Measurements from ENCODE around the gene SSB.
"Not testable (repeated sequence)": the region's sequence is repeated elsewhere in the genome, so short reads cannot be mapped to it uniquely, and the experiment has no call there.

Gene SSB

DNA sequence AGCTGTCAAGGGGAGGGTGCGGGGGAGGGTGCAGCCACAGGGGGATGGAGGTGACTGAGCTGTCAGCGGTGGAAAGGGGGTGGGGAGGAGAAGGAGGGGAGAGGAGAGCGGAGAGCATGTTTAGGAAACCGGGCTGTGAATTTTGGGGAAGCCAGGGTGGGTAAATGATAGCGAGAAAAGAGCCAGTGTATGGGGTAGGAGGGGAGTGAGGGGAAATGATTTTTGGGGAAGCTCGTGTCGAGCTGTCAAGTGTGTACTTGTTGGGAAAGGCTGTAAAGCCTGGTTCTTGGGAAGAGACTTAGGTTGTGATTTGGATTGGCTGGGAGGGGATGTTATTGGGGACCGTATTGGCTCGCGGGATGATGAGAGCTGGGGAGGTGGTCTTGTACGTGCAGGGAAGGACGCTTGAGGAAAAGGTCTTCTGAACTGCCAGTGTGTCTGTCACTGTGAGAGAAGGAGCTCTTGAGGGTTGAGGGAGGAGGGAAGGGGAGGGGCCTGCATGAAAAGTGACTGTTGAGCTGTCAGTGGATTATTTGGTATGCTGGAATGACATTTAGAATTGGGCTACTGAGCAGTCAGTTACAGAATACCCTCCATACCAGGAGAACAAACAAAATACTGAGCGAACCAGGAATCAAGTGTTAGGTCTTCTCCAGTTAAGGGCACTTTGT lies 29.6 kb downstream of the SSB start:
- peak; percentile 38 for DNase-seq (ENCODE audit: low read depth)
- peak overlapping the region; percentile 69 for H3K4me3 ChIP-seq (ENCODE audit: control insufficient read depth, low read depth, low read length)
- TF ChIP-seq, protein P1, sequence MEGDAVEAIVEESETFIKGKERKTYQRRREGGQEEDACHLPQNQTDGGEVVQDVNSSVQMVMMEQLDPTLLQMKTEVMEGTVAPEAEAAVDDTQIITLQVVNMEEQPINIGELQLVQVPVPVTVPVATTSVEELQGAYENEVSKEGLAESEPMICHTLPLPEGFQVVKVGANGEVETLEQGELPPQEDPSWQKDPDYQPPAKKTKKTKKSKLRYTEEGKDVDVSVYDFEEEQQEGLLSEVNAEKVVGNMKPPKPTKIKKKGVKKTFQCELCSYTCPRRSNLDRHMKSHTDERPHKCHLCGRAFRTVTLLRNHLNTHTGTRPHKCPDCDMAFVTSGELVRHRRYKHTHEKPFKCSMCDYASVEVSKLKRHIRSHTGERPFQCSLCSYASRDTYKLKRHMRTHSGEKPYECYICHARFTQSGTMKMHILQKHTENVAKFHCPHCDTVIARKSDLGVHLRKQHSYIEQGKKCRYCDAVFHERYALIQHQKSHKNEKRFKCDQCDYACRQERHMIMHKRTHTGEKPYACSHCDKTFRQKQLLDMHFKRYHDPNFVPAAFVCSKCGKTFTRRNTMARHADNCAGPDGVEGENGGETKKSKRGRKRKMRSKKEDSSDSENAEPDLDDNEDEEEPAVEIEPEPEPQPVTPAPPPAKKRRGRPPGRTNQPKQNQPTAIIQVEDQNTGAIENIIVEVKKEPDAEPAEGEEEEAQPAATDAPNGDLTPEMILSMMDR (conservative IDR thresholded peaks at IDR 0.05; ENCODE audit: control insufficient read depth, insufficient read depth, low read depth, low read length): no peak

- H3K4me3 ChIP-seq (ENCODE audit: control insufficient read depth, low read depth, low read length): no peak overlapping the region
- no peak for DNase-seq (ENCODE audit: low read depth)
- TF ChIP-seq, protein P1 (conservative IDR thresholded peaks at IDR 0.05; ENCODE audit: control insufficient read depth, insufficient read depth, low read depth, low read length): no peak
These were observed 35.7 kb downstream of the SSB start for GRCh38 chr2:169834401-169834800.

- TF ChIP-seq, protein P1 (conservative IDR thresholded peaks at IDR 0.05; ENCODE audit: control insufficient read depth, insufficient read depth, low read depth, low read length): no peak
- DNase-seq (ENCODE audit: low read depth): no peak
- no peak overlapping the region for H3K4me3 ChIP-seq (ENCODE audit: control insufficient read depth, low read depth, low read length)
These were observed 40.2 kb downstream of the SSB start for GRCh38 chr2:169838743-169839489.

DNA sequence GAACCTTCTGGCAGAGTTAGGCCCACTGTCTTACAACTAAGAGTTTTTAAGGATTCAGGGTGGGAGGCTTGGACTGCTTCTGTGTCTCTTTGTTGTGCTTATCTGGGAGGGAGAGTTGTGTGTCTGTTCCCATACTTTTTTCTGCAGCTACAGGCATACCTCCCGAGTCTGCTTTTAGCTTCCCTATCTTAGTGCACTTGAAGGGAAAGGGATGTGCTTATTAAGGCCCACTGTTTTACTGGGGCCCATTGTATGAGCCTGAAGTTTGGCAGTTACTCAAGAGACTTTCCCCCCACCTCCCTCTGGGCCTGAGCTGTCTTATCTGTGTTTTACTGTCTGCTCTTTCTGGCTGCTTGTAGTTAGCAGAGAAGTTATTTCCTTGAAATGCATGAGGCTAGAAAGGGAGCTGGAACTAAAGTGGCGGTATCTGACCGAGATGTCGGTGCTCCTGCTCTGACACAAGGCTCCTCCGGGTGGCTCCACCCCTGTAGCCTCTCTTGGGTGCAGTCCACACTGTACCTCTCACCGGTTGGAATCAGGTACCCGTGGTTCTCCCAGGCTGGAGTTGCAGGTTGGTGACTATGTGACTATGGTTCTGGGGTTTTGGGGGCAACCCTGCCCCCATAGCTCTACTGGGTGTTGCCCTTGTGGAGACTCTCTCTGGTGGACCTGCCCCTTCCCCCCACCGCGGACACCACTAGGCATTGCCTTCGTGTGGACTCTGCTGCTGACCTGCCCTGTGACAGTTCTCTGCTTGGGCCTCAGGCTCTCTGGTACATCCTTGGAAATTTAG lies 41.5 kb downstream of the SSB start:
- H3K4me3 ChIP-seq (ENCODE audit: control insufficient read depth, low read depth, low read length): no peak overlapping the region
- TF ChIP-seq, protein P1 (conservative IDR thresholded peaks at IDR 0.05; ENCODE audit: control insufficient read depth, insufficient read depth, low read depth, low read length): no peak
- no peak for DNase-seq (ENCODE audit: low read depth)

- H3K4me3 ChIP-seq (ENCODE audit: control insufficient read depth, low read depth, low read length): no peak overlapping the region
- TF ChIP-seq, protein P1 (conservative IDR thresholded peaks at IDR 0.05; ENCODE audit: control insufficient read depth, insufficient read depth, low read depth, low read length): no peak
- DNase-seq (ENCODE audit: low read depth): no peak
These were observed 42.1 kb downstream of the SSB start for GRCh38 chr2:169840747-169841142.

- H3K4me3 ChIP-seq (ENCODE audit: control insufficient read depth, low read depth, low read length); DNase-seq (ENCODE audit: low read depth): not testable (repeated sequence)
These were observed 43.0 kb downstream of the SSB start for GRCh38 chr2:169841625-169842024.

DNA sequence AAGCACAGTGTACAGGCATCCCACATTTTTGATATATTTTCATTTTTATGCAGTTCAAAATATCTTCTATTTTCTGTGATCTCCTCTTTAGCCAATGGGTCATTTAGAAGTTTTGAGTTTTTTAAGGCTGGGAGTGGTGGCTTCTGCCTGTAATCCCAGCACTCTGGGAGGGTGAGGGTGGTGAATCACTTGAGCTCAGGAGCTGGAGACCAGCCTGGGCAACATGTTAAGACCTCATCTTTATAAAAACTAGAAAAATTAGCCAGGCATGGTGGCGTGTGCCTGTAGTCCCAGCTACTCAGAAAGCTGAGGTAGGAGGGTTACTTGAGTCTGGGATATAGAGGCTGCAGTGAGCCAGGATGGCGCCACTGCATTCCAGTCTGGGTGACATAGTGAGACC lies 46.3 kb downstream of the SSB start:
- TF ChIP-seq, protein P1 (conservative IDR thresholded peaks at IDR 0.05; ENCODE audit: control insufficient read depth, insufficient read depth, low read depth, low read length): no peak
- peak; percentile 17 for DNase-seq (ENCODE audit: low read depth)
- H3K4me3 ChIP-seq (ENCODE audit: control insufficient read depth, low read depth, low read length): no peak overlapping the region

DNA sequence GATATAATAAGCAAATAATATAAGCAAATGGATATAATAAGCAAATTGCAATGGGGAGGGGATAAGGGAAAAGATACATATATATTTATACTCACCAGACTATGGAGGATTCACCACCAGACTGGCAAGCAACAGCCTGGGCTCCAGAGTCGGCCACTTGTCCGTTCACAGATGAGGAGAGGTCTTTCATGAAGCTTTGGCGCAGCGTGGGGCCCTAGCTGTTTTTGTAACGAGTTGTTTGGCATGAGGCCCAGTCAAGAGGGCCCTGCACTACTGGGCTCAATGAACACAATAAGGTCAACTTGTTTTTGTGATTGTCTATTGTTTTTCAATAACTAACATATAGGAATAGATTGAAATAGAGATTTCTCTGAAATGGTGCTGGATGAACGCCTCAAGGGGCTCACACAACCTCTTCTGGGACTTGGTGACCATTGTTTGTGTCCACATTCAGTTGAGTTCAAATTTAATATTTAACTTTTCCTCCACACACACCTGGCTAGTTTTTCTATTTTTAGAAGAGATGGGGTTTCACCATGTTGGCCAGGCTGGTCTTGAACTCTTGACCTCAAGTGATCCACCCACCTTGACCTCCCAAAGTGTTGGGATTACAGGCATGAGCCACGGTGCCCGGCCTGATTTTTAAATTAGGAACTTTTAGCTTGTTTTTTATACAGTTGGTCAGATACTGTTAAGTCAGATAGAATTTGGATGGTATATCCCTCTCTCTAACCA lies 50.5 kb downstream of the SSB start:
- DNase-seq (ENCODE audit: low read depth); H3K4me3 ChIP-seq (ENCODE audit: control insufficient read depth, low read depth, low read length): not testable (repeated sequence)
